Ishikawa (cell line): Measurements from ENCODE around the gene C13orf46.

ENCODE experiments used
- CEBPB ChIP-seq: IDR thresholded peaks from 2 replicates; pipeline ENCODE4 v1.6.1; 2012
- CREB1 ChIP-seq: IDR thresholded peaks from 2 replicates; pipeline ENCODE4 v1.6.1; 2012; ENCODE audit warnings: low read depth
- EGR1 ChIP-seq: IDR thresholded peaks from 2 replicates; pipeline ENCODE4 v1.6.1; 2012
- EP300 ChIP-seq: IDR thresholded peaks from 2 replicates; pipeline ENCODE4 v1.6.1; 2012; ENCODE audit warnings: borderline replicate concordance
- FOXM1 ChIP-seq: IDR thresholded peaks from 2 replicates; pipeline ENCODE4 v1.6.1; 2012; ENCODE audit warnings: low read depth, borderline replicate concordance
- TAF1 ChIP-seq: IDR thresholded peaks from 2 replicates; pipeline ENCODE4 v1.6.1; 2012; ENCODE audit warnings: low read depth, mild to moderate bottlenecking
- TCF12 ChIP-seq: IDR thresholded peaks from 2 replicates; pipeline ENCODE4 v1.6.1; 2012; ENCODE audit warnings: low read depth
- TEAD4 ChIP-seq: IDR thresholded peaks from 2 replicates; pipeline ENCODE4 v1.6.1; 2012
- YY1 ChIP-seq: IDR thresholded peaks from 2 replicates; pipeline ENCODE4 v1.6.1; 2012; ENCODE audit warnings: low read depth
- ZBTB7A ChIP-seq: IDR thresholded peaks from 2 replicates; pipeline ENCODE4 v1.6.1; 2012; ENCODE audit warnings: low read depth
- TF ChIP-seq, protein P1 (sequence below): IDR thresholded peaks from 2 replicates; pipeline ENCODE4 v1.6.1; 2012
- TF ChIP-seq, protein P2 (sequence below): IDR thresholded peaks from 2 replicates; pipeline ENCODE4 v1.6.1; 2012; ENCODE audit warnings: low read depth, mild to moderate bottlenecking
- TF ChIP-seq, protein P3 (sequence below): IDR thresholded peaks from 2 replicates; pipeline ENCODE4 v1.6.1; 2012

DNA sequence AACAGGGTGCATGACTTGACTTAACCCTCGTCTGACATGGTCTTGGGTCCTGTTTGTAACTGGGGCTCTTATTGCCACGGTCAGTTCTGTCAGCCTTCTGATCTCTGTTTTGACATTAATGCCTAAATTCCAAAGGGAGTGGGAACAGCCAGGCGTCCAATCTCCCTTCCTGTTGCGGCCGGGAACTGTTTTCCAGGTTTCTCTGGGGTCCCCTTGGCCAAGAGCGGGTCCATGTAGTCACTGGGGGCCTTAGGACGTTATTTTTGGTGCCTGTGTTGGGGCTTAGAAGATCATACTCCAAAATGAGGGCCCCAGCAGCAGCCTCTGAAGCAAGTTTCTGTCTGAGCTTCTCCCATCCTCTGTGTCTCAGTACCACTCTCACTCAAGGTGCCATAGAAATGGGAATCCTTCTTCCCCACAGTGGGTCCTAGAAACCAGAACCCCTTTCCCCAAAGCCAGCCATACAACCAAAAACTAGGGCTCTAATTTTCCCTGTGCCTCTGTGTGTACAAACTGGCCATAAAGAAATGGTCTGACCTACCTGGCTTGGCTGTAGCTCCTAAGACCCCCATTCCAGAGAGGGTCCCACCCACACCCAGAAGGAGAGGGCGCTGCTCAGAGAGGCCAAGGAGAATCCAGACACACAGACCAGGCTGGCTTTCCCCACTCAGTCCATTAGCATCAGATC, 50.4 kb downstream of the C13orf46 start:
- TF ChIP-seq, protein P1, sequence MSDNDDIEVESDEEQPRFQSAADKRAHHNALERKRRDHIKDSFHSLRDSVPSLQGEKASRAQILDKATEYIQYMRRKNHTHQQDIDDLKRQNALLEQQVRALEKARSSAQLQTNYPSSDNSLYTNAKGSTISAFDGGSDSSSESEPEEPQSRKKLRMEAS = no peak
- TF ChIP-seq ZBTB7A (no peak), EGR1 (no peak), TCF12 (no peak), FOXM1 (no peak), TAF1 (no peak), EP300 (no peak), CEBPB (no peak), YY1 (no peak), CREB1 (no peak), TEAD4 (no peak)
- TF ChIP-seq, protein P2, sequence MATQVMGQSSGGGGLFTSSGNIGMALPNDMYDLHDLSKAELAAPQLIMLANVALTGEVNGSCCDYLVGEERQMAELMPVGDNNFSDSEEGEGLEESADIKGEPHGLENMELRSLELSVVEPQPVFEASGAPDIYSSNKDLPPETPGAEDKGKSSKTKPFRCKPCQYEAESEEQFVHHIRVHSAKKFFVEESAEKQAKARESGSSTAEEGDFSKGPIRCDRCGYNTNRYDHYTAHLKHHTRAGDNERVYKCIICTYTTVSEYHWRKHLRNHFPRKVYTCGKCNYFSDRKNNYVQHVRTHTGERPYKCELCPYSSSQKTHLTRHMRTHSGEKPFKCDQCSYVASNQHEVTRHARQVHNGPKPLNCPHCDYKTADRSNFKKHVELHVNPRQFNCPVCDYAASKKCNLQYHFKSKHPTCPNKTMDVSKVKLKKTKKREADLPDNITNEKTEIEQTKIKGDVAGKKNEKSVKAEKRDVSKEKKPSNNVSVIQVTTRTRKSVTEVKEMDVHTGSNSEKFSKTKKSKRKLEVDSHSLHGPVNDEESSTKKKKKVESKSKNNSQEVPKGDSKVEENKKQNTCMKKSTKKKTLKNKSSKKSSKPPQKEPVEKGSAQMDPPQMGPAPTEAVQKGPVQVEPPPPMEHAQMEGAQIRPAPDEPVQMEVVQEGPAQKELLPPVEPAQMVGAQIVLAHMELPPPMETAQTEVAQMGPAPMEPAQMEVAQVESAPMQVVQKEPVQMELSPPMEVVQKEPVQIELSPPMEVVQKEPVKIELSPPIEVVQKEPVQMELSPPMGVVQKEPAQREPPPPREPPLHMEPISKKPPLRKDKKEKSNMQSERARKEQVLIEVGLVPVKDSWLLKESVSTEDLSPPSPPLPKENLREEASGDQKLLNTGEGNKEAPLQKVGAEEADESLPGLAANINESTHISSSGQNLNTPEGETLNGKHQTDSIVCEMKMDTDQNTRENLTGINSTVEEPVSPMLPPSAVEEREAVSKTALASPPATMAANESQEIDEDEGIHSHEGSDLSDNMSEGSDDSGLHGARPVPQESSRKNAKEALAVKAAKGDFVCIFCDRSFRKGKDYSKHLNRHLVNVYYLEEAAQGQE = no peak
- TF ChIP-seq, protein P3, sequence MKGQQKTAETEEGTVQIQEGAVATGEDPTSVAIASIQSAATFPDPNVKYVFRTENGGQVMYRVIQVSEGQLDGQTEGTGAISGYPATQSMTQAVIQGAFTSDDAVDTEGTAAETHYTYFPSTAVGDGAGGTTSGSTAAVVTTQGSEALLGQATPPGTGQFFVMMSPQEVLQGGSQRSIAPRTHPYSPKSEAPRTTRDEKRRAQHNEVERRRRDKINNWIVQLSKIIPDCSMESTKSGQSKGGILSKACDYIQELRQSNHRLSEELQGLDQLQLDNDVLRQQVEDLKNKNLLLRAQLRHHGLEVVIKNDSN = no peak
